CD4-positive, alpha-beta T cell treated with Interferon alpha-2 for 1 hour (primary cell): Measurements from ENCODE around the gene ARHGAP28.

Experiments used
- DNase-seq, 2 donors: peaks; one replicate each; pipeline ENCODE4 v3.0.0-alpha.2; 2020 to 2022

Gene ARHGAP28

DNA sequence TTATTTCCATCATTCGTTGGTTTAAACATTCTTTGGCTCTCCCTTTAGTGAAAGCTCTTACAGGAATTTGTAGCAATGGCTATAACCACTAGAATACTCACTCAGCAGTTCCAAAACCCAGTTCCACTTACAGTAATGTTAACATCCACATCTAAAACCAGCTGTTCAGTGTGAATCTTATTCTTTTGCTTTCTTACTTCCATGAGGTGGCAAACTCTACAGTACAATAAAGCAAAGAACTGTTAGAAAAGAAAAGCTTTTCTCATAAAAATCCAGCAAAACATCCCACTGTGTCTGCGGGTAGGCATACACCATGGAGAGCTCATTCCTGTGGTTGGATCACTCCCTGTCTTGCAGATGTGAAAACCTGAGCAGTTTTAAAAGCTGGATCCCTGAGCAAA lies 147.1 kb downstream of the ARHGAP28 start:
- no peak for DNase-seq

DNA sequence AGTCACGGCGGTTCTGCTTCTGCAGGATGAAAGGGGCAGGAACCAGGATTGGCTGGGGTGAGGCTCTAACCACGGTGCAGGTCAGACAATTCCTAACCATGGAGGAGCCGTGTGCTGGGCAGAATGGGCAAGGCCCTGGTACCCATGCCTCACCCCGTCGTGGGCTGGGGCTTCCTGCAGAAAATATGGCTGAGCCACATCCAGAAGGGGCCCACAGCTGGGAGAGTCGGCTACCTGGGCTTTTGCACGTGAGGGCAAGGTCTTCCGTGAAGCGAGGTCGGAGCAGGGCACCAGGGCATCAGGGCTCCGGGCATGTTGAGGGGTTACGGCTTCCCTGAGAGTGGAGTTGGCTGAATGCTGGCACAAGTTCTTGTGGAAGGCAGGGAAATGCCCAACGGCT lies 147.8 kb downstream of the ARHGAP28 start:
- no peak for DNase-seq

- no peak for DNase-seq
Observed at GRCh38 chr18:6878556-6879297, 149.2 kb downstream of the ARHGAP28 start.

GRCh38 chr18:6879508-6880195 lies 150.1 kb downstream of the ARHGAP28 start:
- no peak for DNase-seq

- no peak for DNase-seq
Observed at GRCh38 chr18:6881034-6881820, 151.7 kb downstream of the ARHGAP28 start.

GRCh38 chr18:6882401-6882800 lies 152.9 kb downstream of the ARHGAP28 start:
- DNase-seq: no peak

GRCh38 chr18:6885006-6885481 lies 155.5 kb downstream of the ARHGAP28 start:
- no peak for DNase-seq

DNA sequence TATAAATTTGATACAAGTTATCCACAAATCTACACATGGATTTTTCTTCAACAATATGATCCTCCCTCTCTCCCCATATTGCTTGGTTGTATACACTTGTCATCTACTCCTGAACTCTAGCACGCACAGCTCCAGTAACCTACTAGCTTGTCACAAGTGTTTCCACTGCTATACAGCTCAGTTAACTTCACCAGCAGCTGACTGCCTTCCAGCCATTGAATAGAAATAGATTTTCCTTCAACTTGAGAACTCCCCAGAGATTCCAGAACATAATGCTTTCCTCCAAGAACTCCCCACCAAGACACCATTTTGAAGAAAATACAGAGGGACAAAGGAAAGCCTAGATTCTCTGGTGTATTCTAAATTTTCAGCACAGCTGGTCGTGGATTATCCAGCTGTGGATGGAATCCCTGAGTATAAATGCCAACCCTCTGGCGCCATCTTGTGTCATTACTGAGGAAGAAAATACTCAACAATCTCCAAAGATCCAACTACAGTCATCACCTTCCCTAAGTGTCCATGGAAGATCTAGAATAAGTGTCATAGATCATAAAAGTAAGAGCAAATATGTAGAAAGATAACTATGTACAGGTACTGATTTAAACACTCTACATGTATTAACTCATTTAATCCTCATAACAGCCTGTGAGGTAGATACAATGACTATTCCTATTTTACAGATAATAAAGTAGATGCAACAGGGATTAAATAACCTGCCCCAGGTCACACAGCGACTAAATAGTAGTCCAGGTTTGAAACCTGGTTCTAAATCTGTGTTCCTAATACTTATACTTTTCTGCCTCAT lies 156.7 kb downstream of the ARHGAP28 start:
- DNase-seq: peak in 1 of 2 donors; percentile 1

DNA sequence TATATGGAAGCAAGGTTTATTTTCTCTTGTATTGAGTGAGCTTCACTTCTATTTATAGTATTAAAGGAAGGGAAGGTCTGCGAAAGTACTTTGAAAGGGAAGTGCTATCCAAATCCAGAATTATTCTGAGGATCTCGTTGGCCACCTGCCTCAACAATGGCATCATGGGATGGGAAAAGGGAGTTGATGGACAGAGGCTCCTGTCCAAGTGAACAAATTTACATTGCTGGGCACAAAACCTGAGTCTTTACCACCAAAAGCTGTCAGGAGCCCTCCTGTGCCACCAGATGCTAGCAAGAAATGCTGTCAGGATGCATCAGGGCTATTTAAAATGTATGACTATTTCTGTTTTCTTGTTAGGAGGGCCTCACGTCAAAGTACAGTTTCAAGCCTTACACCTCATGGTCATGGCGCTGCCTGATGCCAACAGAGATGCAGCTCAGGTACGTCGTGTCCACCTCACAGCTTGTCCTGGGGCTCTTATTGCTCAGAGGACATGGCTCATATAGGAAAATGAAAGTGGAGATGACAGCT lies 157.3 kb downstream of the ARHGAP28 start:
- DNase-seq: no peak

DNA sequence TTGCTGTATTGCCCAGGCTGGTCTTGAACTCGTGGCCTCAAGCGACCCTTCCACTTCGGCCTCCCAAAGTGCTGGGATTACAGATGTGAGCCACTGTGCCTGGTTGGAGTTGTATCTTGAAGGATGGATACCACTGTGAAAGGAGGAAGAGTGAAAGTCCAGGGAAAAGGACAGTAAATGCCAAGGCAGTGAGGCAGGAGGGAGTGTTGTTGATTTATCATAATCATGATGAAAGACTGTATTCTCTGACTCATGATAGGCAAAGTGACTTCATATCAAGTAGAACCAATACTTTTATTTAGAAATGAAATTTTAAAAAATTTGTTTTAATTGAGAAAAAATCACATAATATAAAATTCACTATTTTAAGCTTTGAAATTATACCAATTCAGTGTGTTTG lies 162.3 kb downstream of the ARHGAP28 start:
- DNase-seq: no peak

- no peak for DNase-seq
Observed at GRCh38 chr18:6901286-6901926, 171.9 kb downstream of the ARHGAP28 start.

DNA sequence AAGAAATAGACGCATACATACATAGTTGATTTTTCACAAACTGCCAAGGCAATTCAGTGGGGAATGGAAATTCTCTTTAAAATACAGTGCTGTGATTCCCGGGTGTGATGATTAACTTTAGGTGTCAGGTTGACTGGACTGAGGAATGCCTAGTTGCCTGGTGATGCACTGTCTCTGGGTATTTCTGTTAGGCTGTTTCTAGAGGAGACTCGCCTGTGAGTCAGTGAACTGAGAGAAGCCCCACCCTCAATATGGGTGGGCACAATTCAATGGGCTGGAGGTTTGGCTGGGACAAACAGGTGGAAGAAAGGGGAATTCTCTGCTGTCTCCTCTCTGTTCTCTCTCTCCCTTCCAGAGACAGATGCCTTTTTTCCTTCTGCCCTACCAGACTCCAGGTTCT lies 187.6 kb downstream of the ARHGAP28 start:
- no peak for DNase-seq

GRCh38 chr18:6920099-6920955 lies 190.8 kb downstream of the ARHGAP28 start:
- peak in 1 of 2 donors; percentile 4 for DNase-seq

DNA sequence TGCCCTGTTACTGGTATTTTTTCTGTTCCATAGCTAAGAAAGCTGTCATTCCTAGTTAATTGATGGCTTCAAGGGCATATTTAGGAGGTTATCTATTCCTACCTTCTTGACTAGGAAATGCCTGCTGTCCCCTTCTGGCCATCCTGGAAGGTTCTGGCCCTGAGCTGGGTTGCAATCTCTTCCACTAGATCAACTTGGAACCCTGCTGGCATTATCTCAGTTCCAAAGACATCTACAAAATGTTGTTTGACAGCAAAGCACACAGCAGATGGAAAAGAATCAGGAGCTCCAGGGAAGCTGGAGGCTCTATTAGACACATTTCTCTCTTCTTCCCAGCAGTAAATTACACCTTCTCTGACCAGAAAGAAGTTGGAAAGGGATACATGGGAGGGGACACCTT lies 192.1 kb downstream of the ARHGAP28 start:
- DNase-seq: no peak

GRCh38 chr18:6923220-6923619 lies 193.7 kb downstream of the ARHGAP28 start:
- no peak for DNase-seq

GRCh38 chr18:6927153-6927552 lies 197.6 kb downstream of the ARHGAP28 start:
- DNase-seq: no peak

GRCh38 chr18:6928359-6928758 lies 198.8 kb downstream of the ARHGAP28 start:
- no peak for DNase-seq

DNA sequence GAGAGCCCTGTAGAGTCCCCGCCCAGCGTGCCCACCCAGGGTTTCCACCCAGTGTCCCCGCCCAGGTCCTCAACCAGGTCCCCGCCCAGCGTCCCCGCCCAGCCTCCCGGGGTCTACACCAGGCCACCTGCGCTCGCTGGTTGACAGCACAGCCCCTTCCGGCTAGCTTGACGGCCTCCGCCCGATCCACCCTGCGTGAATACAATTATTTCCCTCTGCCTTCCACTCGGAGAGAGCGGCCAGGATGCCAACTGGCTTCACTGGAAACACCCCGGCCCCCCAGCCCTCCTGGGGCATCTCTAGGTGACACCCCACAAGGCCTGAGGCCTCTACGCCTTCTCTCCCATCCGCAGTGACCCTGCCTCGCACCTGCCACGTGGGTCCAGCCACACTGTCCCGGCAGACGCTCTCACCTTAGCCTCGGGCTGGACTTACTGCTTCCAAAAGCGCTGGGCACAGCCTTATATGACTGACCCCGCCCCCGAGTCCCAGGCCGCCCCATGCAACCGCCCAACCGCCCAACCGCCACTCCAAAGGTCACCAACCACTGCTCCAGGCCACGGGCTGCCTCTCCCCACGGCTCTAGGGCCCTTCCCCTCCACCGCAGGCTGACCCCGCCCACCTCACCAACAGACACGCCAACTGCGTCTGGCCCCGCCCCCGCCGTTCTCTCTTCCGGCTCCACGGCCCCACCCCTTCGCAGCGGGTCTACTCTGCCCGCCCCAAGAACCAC lies 200.0 kb downstream of the ARHGAP28 start:
- DNase-seq: no peak

GRCh38 chr18:6934859-6935258 lies 205.3 kb downstream of the ARHGAP28 start:
- no peak for DNase-seq

DNA sequence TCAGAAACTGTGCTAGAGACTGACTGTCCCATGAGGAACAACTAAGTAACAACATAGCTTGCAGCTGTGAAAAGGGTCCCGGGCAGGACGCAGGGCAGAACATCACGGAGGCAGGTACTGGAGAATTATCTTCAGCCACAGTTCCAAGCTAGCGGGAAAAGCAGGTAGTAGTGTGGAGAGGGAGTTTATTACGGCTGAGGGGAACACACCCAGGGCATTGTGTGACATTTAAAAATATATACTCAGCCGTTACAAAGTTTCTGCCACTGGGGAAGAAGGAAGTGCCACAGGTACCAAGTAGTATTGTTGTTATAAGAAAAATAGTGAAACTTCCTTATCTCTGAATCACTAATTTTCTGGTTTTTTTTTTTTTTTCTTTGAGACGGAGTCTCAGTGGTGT lies 208.5 kb downstream of the ARHGAP28 start:
- DNase-seq: no peak
